Choroid plexus epithelial cell (primary cell): Measurements from ENCODE around the gene KCNC3.

Experiments used
- DNase-seq: peaks from one replicate; pipeline ENCODE4 v3.0.0-alpha.2; 2010; ENCODE audit warnings: low read depth
- H3K4me3 ChIP-seq: 2 replicates; pipeline ENCODE4 v1.5.1; 2011; ENCODE audit warnings: low read depth, mild to moderate bottlenecking, control low read depth, low read length, moderate library complexity
- CTCF ChIP-seq: conservative IDR thresholded peaks from 2 replicates; pipeline ENCODE4 v1.5.1; 2011; ENCODE audit warnings: low read depth, mild to moderate bottlenecking, control low read depth, inconsistent platforms, low read length, moderate library complexity

KCNC3 gene

GRCh38 chr19:50328873-50329145 is 368 bp downstream of the KCNC3 start:
- no peak for TF ChIP-seq CTCF
- DNase-seq = no peak
- H3K4me3 ChIP-seq = no peak overlapping the region

GRCh38 chr19:50328224-50328872 is 829 bp downstream of the KCNC3 start:
- H3K4me3 ChIP-seq = no peak overlapping the region
- no peak for TF ChIP-seq CTCF
- DNase-seq = no peak

DNA sequence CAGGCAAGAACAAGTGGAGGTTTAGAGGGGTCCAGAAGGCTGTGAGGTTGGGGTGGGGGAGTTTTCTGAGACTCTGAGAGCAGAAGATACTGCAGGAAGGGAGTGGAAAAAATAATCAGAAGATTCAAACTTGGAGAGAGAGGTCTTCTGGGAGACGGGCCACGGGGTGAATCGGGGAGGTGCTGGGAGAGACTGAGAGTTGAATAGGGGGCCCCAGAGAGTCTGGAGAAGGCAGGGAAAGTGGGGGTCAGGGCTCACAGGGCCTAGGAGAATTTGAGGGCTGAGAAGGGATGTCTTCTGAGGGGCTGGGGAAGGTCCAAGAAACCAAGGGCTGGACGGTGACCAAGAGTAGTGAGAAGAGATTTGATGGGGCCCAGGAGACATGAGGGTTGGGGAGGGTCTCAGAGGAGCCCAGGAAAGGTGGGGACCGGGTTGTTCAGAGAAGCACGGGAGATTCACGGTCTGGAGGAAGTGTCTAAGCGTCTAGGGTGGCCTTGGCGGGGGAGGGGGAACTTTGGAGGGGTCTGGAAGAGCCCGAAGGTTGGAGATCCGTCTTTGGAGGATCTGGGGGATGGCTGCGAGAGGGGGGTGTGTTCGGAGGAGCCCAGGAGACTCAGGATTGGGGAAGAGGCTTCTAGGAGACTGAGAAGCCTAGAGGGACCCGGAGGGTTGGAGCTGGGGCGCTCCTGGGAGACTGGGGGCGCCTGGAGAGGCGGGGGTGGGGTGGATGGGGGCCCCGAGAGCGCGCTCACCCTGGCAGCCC is 1.5 kb downstream of the KCNC3 start:
- H3K4me3 ChIP-seq = no peak overlapping the region
- no peak for TF ChIP-seq CTCF
- no peak for DNase-seq

DNA sequence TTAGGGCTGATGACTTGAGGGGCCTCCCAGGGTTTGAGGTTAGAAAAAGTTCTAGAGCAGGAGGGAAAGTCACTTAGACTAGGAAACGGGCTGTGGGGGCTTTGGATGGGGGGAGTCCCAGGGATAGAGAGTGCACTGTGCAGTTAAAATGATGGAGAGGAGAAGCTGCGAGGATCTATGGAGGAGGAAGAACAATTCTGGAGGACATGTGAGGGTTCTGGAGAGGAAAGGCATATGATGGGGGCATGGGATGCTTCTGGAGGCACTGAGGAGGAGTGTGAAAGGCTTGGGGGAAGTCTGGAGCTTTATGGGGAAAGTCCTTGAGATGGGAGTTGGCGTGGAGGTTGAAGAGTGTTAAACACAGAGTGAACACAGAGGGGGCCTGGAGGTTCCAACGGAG is 2.2 kb downstream of the KCNC3 start:
- TF ChIP-seq CTCF = no peak
- DNase-seq = no peak
- H3K4me3 ChIP-seq = no peak overlapping the region

DNA sequence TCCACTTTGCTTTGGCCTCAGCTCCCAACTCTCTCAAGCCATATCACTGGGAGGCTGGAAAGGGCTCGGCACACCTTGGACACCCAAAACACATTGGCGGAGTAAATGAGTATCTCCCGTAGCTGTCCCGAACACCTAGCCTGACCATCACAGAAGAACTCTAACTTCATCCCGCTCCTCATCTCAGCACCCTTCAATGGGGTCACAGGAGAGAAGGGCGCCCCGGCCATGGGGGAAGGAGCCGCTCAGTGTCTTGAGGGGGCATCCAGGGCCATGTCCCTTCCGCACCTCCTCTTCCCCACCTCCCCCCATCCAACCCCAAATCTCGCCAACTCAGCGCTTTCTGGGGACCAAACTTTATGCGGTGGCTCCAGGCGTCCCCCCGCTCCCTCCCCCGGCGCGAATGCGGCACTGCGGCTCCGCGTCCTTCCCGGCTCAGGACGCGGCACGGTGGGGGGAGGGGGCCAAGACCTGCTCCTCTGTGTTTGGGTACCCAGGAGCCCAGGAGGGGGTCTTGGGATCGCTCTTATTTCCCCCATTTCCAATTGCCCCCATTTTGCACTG is 3.0 kb downstream of the KCNC3 start:
- DNase-seq = no peak
- TF ChIP-seq CTCF = no peak
- H3K4me3 ChIP-seq = no peak overlapping the region

DNA sequence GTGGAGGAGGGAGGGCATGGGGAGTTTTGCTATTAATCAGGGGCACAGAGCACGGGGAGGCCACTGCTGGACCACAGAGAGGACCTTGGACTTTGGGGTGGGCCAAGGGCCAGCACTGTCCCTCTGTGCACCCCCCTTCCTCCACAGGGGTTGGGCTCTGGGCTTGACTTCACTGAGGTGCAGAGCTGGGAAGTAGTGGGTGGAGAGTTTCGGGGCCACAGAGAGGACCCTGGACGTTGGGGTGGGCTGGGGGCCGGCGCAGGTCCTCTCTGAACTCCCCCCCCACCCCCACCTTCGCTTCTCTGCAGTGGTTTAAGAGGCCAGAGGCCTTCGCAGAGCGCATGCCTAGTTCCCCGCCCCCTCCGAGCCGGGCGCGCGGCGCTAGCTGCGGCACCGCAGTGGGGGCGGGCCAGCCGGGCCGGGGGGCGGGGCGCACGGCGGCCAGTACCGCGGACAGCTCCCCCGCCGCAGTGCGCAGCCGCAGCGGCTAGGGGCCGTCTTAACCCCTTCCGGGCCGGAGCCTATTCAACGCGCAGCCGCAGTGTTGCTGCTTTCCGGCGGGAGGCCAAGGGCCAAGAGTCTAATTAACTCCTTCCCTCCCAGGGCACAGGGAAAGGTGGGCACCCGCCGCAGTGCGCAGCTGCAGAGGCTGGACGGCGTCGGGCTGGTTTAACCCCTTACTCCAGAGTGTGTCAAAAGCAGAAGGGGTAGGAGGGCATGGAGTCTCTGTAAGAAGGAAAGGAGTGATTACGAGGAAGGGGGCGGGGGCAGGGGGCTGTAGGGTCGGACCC is 3.7 kb downstream of the KCNC3 start:
- no peak overlapping the region for H3K4me3 ChIP-seq
- peak; percentile 53 for DNase-seq
- TF ChIP-seq CTCF = no peak
